Stimulated activated CD8-positive, alpha-beta memory T cell treated with anti-CD3 and anti-CD28 coated beads, Interleukin-4, amount 100 ng/mL, for 1 hour (primary cell): Measurements from ENCODE around the gene ZKSCAN4.

Experiments
- DNase-seq, 2 donors: peaks; one replicate each; pipeline ENCODE4 v3.0.0-alpha.2; 2020; ENCODE audit warnings: low read depth in 2 of 2, low spot score in 1 of 2

The ZKSCAN4 gene

GRCh38 chr6:28209753-28210535 is 42.1 kb downstream of the ZKSCAN4 start:
- DNase-seq, result no peak

- no peak for DNase-seq
Measured at GRCh38 chr6:28208111-28208659, 43.9 kb downstream of the ZKSCAN4 start.

DNA sequence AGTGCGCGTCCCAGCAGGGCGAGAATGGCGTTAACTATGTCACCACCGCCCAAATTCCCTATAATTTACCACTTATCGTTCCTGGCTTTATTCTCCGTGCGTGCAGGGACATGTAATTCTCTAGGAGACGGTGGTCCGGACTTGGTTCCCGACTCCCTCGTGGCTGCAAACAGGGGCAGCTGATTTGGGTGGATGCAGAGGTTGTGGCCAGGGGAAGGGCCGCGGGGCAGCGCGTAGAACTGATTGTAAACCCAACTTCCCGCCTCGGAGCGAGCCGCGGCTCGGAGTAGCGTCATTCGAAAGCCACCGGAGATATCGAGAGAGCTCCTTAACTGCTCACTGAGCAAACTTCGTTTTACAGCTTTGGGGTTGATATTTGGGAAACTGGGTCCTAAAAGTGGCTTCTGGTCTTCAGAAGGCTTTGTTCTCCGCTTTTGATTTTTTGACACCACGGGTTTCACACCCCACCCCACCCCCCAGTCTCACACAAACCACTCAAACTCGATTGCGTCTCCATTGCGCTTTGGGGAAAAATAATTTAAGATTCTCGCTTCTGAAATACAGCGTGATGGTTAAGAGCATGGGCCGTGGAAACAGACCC is 44.5 kb downstream of the ZKSCAN4 start:
- no peak for DNase-seq

- DNase-seq, result no peak
Measured at GRCh38 chr6:28206928-28207509, 45.0 kb downstream of the ZKSCAN4 start.

DNA sequence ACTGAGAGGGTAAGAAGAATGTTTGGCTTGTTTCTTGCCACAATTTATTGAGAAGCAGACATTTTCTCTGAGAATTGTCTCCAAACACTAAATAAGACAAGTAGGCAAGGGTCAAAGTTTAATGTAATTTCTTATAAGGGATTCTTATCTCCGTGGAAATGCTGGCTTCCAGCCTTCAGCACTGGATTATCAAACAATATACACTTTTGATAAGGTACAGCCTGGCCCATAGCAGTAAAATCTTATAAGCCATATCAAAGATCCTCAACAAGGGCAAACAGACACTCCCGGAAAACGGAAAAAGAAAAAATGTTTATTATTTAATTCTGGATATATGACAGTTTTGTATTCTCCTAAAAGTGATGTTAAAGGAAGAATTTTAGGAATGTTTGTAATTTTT is 45.5 kb downstream of the ZKSCAN4 start:
- DNase-seq, result no peak

DNA sequence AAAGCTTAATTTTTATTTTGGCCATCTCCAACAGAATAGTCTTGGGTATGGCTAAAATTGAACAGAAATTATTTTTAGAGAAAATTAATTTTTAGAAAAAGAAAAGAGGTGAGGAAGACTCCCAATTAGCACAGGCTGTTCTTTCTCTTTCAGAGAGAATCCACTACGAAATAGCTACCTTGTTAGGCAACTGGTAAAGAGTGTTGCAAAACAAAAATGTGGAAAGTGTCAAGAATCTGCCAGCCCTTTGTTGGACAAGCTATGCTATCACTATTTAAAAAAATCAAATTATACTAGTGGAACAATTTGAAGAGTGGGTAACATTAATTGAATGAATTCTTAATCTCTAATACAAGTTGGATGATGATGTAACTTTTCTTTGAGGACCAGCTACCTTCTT is 46.2 kb downstream of the ZKSCAN4 start:
- no peak for DNase-seq

DNA sequence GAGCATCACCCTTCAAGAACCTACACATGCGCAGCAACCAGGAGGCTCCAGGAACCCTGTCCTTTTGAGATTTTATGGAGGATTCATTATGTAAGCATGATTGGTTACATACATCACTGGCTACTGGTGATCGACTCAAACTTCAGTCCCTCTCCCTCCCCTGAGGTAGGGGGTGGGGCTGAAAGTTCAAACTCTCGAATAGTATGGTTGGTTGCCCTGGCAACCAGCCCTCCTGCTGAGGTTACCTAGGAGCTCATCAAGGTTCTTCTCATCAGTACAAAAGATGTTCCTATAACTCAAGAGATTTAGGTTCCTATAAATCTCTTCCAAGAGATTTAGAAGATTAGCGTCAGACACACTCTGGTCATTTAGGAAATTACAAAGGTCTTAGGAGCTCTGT is 48.9 kb downstream of the ZKSCAN4 start:
- DNase-seq, result no peak

DNA sequence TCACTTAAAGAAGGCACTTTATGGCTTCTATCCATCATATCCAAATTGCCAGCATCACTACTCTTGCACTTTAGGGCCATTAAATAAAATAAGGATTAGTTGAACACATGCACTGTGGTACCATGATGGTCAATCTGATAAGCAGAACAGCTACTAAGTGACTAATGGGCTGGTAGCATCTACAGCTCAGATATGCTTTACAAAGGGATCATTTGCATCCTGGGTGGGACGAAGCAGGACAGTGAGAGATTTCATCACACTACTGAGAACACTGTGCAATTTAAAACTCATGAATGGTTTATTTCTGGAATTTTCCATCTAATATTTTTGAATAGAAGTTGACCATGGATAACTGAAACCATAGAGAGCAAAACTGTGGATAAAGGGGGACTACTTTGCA is 52.0 kb downstream of the ZKSCAN4 start:
- DNase-seq, result no peak
